Measurements from ENCODE around the gene TAGAP. TPM values are rescaled to one million over a fixed set of nuclear protein-coding genes. Genes with fewer than 3 reads are reported as not detected.

Gene TAGAP
- total RNA-seq, 1 experiment from 2014 or later = not detected

DNA sequence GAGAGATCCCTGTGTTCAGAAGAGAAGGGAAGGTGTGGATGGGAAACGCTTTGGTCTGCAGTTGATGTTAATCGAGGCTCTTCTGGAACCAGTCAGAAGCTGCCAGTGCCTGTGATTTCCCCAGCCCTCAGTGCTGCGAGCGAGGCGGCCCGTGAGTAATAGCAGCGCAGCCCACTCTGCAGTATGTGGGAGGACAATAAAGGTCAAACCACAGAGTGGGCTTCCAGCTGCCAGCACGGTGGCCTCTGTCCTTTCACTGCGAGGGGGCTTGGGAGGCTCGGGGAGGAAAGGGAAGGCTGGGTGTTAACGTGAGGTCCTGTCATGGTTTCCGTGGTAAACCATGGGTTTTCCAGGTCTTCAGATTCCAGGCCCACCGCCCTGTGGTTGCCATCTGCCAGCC, 32.3 kb upstream of the TAGAP start:
- DNase-seq = no peak
- Histone ChIP-seq H3K9me3 (no peaks in the 10 kb centered on the region), H3K36me3 (no peaks in the 10 kb centered on the region), H3K27me3 (peaks cover under 1% of the 10 kb centered on the region; the same call in 1 of the 2 replicates), H3K4me3 (no peak overlapping the region)

DNA sequence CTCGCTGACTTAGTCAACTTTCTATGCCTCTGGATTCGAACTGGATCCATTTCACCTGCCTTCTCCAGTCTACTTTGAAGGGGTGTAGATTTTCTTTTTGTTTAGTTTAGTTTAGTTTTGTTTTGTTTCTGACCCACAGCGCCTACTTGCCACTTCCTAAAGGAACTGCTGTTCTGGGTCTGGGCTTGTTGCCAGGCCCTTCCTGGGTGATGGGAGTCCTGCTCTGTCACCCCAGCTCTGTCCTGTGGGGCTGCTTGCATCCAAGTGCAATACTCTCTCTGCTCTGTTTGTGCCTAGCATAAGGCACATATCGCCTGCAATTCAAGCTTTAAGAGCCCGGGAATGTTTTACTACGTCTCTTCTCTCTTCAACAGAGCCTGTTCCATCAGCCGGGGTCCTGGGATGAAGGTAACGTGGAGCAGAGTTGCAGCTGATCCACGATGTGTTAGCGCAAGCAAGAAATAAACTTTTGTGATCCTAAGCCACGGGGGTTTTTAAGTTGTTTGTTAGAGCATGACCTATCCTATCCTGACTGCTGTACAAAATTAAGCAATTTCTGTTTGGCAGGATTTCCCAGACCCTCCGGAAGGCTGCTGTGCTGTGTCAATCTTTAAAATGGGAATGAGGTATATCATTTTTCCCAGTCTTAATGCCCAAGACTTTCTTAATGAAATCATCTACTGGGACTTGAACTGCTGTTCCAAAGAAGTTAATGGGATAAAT, 30.9 kb upstream of the TAGAP start:
- H3K27me3 ChIP-seq = peaks cover 3% of the 10 kb centered on the region; the same call in 1 of the 2 replicates
- no peak for DNase-seq
- no peaks in the 10 kb centered on the region for H3K36me3 ChIP-seq
- no peak overlapping the region for H3K4me3 ChIP-seq
- H3K9me3 ChIP-seq = no peaks in the 10 kb centered on the region

DNA sequence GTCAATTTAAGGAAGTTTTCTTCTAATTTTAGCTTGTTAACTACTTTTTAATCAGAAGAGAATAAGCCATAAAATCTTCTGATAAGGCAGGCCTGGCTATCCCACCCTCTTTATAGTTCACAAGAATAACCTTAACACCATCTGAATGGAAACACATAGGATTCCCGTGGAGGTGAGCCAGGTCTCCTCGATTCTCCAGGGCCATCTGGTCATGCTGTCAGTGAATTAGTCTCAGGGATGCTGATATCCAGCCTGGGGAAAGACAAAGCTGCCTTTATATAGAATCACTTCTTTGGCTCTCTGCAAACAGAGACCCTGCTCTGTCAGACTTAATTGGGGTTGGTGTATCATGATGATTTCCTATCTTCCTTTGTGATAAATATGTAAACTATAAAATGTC, 30.1 kb upstream of the TAGAP start:
- Histone ChIP-seq H3K9me3 (no peaks in the 10 kb centered on the region), H3K4me3 (no peak overlapping the region), H3K36me3 (no peaks in the 10 kb centered on the region), H3K27me3 (peaks cover 3% of the 10 kb centered on the region; the same call in 1 of the 2 replicates)
- no peak for DNase-seq

- peaks cover 3% of the 10 kb centered on the region; the same call in 1 of the 2 replicates for H3K27me3 ChIP-seq
- no peak overlapping the region for H3K4me3 ChIP-seq
- no peaks in the 10 kb centered on the region for H3K36me3 ChIP-seq
- H3K9me3 ChIP-seq = no peaks in the 10 kb centered on the region
- no peak for DNase-seq
Observed at GRCh38 chr6:159074120-159074684, 29.4 kb upstream of the TAGAP start.

DNA sequence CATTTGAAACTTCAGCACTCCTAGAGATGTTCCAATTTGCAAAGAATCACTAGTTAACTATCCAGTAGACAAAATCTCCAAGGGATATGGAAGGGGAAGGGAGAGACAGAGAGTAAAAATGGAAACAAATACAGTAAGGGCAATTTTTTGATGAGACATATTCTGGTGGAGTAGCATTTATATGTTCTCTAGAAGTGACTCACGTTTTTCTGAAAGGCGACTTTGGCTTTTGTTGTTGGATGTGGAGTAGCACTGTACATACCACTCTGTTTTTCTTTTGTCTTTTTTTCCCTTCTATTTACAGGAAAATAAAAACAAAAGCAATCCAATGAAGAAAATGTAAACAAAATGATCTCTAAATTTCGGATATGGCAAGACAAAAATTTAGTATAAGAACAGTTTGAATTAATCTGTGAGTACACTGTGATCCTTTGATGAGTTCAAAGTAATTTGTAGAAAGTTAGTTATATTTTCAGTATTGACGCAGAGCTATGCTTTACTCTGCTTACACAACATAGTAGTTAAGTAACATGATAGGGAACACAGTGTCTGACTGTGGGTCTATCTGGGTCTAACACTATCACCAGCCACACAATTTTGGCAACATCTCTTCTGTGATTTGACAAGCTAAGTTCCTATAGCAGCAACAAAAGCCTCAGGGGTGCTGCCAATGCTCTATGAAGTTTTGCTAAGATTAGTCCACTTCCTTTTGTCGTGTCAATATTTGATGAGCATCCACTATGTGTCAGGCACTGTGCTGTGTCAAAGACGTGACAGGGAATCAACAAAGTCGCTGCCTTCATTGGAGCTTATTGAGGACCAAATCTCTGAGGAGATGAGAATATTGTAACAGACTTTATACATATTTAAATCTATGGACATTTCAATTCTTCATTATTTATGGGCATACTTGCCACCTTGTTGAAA, 27.3 kb upstream of the TAGAP start:
- no peaks in the 10 kb centered on the region for H3K36me3 ChIP-seq
- H3K4me3 ChIP-seq = no peak overlapping the region
- no peaks in the 10 kb centered on the region for H3K9me3 ChIP-seq
- no peak for DNase-seq
- H3K27me3 ChIP-seq = peaks cover 5% of the 10 kb centered on the region; the same call in 1 of the 2 replicates

DNA sequence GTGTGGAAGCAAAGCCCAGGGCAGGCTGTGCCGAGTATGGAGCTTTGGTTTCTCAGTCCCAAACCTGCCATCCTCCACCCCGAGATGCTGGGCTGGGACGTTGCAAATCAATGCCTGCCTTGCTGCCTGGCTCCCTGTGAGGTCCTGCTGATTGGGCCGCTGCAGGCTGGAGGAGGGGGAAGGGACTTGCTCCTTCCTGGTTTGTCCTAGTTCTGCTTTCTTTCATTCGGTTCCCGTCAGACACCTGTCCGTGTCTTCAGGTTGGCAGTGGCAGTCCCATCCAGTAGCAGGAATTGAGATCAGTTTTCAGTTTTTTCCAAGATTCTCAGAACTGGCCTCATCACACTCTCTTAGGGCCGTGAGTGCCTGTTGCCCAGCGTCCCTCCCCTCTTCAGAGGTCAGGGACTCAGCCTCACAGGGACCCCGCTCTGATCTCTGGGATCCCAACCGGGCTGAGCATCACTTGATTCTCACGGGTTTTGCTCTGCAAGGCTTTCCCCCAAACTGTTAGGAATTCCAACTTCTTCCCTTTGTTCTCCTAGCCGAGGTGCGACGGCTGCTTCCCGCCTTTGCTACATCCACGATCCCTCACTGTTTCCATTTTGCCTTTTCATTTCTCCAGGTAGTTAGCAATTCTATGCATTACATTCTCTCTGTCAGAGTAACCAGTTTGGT, 24.2 kb upstream of the TAGAP start:
- DNase-seq = no peak
- Histone ChIP-seq H3K27me3 (peaks cover 8% of the 10 kb centered on the region; the same call in 1 of the 2 replicates), H3K4me3 (no peak overlapping the region), H3K9me3 (no peaks in the 10 kb centered on the region), H3K36me3 (no peaks in the 10 kb centered on the region)

- H3K36me3 ChIP-seq = no peaks in the 10 kb centered on the region
- no peak for DNase-seq
- H3K4me3 ChIP-seq = no peak overlapping the region
- H3K27me3 ChIP-seq = peaks cover 14% of the 10 kb centered on the region; the same call in 1 of the 2 replicates
- H3K9me3 ChIP-seq = no peaks in the 10 kb centered on the region
Observed at GRCh38 chr6:159067334-159067733, 22.5 kb upstream of the TAGAP start.

DNA sequence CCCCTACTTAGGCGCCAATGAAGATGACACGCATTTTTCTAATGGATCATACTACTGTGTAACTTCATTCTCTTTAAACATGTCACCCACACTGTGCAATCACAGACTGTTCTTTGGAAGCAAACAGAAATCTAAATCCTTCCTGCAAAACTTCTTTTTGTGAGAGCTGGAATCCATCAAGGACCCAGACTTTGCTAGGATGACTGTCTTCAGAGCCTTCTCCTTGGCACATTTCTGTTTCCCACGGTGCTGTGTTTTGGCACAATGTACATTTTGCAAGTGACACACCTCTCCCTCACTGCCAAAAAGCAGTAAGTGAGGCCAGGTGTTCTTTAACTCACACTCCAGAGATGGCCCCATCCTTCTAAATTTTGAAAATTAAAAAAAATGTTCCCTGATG, 21.7 kb upstream of the TAGAP start:
- peaks cover 11% of the 10 kb centered on the region; the same call in 1 of the 2 replicates for H3K27me3 ChIP-seq
- H3K9me3 ChIP-seq = no peaks in the 10 kb centered on the region
- no peak for DNase-seq

GRCh38 chr6:159065759-159066329, 21.1 kb upstream of the TAGAP start:
- Histone ChIP-seq H3K36me3 (no peaks in the 10 kb centered on the region), H3K4me3 (no peak overlapping the region), H3K9me3 (no peaks in the 10 kb centered on the region), H3K27me3 (peaks cover 11% of the 10 kb centered on the region; the same call in 1 of the 2 replicates)
- no peak for DNase-seq

More for the DNA sequence above, 21.7 kb upstream of the TAGAP start:
- Histone ChIP-seq H3K4me3 (no peak overlapping the region), H3K36me3 (no peaks in the 10 kb centered on the region)

GRCh38 chr6:159065091-159065490, 20.3 kb upstream of the TAGAP start:
- peaks cover 11% of the 10 kb centered on the region; the same call in 1 of the 2 replicates for H3K27me3 ChIP-seq
- H3K4me3 ChIP-seq = no peak overlapping the region

GRCh38 chr6:159064477-159064876, 19.7 kb upstream of the TAGAP start:
- peaks cover 11% of the 10 kb centered on the region; the same call in 1 of the 2 replicates for H3K27me3 ChIP-seq
- no peak overlapping the region for H3K4me3 ChIP-seq
- no peaks in the 10 kb centered on the region for H3K9me3 ChIP-seq
- no peak for DNase-seq
- H3K36me3 ChIP-seq = no peaks in the 10 kb centered on the region

More at GRCh38 chr6:159065091-159065490, 20.3 kb upstream of the TAGAP start:
- Histone ChIP-seq H3K9me3 (no peaks in the 10 kb centered on the region), H3K36me3 (no peaks in the 10 kb centered on the region)
- no peak for DNase-seq

DNA sequence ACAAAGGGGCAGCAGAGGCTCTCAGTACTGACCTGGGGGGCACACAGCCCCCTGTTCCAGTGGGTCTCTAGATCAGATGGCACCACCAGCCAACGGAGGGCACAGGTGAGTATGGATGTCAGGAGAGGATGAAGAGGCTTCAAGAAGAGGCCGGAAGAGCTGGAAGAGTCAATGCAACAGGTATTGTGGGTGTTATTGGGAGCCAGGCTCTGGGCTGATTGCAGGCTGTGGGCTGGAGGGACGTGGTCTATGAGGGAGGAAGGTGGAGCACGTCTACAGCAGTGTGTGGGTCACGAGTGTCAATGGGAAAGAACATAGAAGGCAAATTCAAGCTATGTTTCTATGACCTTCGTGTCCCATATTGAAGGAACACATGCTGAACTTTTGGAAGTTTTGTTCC, 18.8 kb upstream of the TAGAP start:
- no peak for DNase-seq
- Histone ChIP-seq H3K4me3 (no peak overlapping the region), H3K27me3 (peaks cover 11% of the 10 kb centered on the region; the same call in 1 of the 2 replicates), H3K36me3 (no peaks in the 10 kb centered on the region), H3K9me3 (no peaks in the 10 kb centered on the region)

DNA sequence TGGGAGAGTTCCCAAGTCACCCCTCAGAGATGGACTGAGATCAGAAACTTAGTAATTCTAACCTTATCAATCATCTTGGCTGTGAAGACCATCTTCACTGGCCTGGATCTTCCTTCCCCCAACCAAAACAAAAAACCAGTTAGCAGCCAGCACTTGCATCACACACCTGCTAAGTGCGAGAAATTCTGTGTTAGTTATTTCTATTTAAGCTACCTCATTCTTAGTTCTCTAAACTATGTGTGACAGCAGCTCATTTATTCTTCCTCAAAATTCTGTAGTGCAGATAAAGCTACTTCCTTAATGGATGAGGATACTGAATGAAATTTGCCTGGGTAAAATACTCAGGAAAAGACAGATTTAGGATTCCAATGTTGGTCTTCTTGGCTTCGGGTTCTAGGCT, 18.2 kb upstream of the TAGAP start:
- Histone ChIP-seq H3K4me3 (no peak overlapping the region), H3K27me3 (peaks cover 9% of the 10 kb centered on the region; the same call in 1 of the 2 replicates), H3K36me3 (no peaks in the 10 kb centered on the region), H3K9me3 (no peaks in the 10 kb centered on the region)
- no peak for DNase-seq

- no peak overlapping the region for H3K4me3 ChIP-seq
- H3K36me3 ChIP-seq = no peaks in the 10 kb centered on the region
- H3K9me3 ChIP-seq = no peaks in the 10 kb centered on the region
- no peak for DNase-seq
- peaks cover 9% of the 10 kb centered on the region; the same call in 1 of the 2 replicates for H3K27me3 ChIP-seq
Observed at GRCh38 chr6:159062564-159062945, 17.8 kb upstream of the TAGAP start.

- no peaks in the 10 kb centered on the region for H3K36me3 ChIP-seq
- H3K27me3 ChIP-seq = peaks cover 9% of the 10 kb centered on the region; the same call in 1 of the 2 replicates
- DNase-seq = no peak
- no peaks in the 10 kb centered on the region for H3K9me3 ChIP-seq
- no peak overlapping the region for H3K4me3 ChIP-seq
Observed at GRCh38 chr6:159061805-159062563, 17.2 kb upstream of the TAGAP start.
